Liver (tissue), 3 donors: ENCODE results near the gene COL5A1.

Experiments used
- GABPA ChIP-seq, 2 donors: IDR thresholded peaks in 1 of 2; conservative IDR thresholded peaks in 1 of 2; 2 replicates each; pipeline ENCODE4 v1.6.1; 2016; ENCODE audit warnings: antibody characterized with exemption in 2 of 2, mild to moderate bottlenecking in 1 of 2, moderate library complexity in 1 of 2
- YY1 ChIP-seq: IDR thresholded peaks from 2 replicates; pipeline ENCODE4 v1.6.1; 2016; ENCODE audit warnings: antibody characterized with exemption, mild to moderate bottlenecking
- TF ChIP-seq, protein P1 (sequence below): fragments of 150-350 bp; IDR thresholded peaks from 2 replicates; pipeline ENCODE4 v1.5.1; 2017; ENCODE audit warnings: improper control_type of control experiment, low read depth, low read length; ENCODE audit not compliant: missing input control
- TF ChIP-seq, protein P2 (sequence below): IDR thresholded peaks from 2 replicates; pipeline ENCODE4 v1.6.1; 2016; ENCODE audit warnings: antibody characterized with exemption, mild to moderate bottlenecking
- TF ChIP-seq, protein P3 (sequence below): IDR thresholded peaks from 2 replicates; pipeline ENCODE4 v1.6.1; 2016; ENCODE audit warnings: antibody characterized with exemption
- donor health status: healthy.
- donor health status: healthy.

DNA sequence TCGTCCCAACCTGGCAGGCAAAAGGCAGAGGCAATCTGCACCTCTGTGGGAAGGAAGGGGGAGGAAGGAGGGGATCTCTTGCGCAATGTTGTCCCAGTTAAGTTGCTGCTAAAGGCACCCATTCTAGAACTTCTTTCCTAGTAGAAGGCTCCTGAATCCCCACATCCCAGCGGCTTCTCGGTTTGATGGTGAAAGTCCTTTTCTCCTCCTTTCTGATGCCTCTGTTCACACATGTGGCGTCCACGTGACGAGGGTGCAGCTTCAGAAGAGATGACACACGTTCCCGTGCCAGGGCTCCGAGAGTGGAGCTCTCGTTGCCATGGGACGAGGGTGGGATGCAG is 142.1 kb downstream of the COL5A1 start:
- TF ChIP-seq, protein P1, sequence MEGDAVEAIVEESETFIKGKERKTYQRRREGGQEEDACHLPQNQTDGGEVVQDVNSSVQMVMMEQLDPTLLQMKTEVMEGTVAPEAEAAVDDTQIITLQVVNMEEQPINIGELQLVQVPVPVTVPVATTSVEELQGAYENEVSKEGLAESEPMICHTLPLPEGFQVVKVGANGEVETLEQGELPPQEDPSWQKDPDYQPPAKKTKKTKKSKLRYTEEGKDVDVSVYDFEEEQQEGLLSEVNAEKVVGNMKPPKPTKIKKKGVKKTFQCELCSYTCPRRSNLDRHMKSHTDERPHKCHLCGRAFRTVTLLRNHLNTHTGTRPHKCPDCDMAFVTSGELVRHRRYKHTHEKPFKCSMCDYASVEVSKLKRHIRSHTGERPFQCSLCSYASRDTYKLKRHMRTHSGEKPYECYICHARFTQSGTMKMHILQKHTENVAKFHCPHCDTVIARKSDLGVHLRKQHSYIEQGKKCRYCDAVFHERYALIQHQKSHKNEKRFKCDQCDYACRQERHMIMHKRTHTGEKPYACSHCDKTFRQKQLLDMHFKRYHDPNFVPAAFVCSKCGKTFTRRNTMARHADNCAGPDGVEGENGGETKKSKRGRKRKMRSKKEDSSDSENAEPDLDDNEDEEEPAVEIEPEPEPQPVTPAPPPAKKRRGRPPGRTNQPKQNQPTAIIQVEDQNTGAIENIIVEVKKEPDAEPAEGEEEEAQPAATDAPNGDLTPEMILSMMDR = no peak
- TF ChIP-seq, protein P2, sequence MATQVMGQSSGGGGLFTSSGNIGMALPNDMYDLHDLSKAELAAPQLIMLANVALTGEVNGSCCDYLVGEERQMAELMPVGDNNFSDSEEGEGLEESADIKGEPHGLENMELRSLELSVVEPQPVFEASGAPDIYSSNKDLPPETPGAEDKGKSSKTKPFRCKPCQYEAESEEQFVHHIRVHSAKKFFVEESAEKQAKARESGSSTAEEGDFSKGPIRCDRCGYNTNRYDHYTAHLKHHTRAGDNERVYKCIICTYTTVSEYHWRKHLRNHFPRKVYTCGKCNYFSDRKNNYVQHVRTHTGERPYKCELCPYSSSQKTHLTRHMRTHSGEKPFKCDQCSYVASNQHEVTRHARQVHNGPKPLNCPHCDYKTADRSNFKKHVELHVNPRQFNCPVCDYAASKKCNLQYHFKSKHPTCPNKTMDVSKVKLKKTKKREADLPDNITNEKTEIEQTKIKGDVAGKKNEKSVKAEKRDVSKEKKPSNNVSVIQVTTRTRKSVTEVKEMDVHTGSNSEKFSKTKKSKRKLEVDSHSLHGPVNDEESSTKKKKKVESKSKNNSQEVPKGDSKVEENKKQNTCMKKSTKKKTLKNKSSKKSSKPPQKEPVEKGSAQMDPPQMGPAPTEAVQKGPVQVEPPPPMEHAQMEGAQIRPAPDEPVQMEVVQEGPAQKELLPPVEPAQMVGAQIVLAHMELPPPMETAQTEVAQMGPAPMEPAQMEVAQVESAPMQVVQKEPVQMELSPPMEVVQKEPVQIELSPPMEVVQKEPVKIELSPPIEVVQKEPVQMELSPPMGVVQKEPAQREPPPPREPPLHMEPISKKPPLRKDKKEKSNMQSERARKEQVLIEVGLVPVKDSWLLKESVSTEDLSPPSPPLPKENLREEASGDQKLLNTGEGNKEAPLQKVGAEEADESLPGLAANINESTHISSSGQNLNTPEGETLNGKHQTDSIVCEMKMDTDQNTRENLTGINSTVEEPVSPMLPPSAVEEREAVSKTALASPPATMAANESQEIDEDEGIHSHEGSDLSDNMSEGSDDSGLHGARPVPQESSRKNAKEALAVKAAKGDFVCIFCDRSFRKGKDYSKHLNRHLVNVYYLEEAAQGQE = no peak
- TF ChIP-seq GABPA (IDR thresholded peaks at IDR 0.05 in 1 of 2, conservative IDR thresholded peaks at IDR 0.05 in 1 of 2) (no peak), YY1 (no peak)
- TF ChIP-seq, protein P3, sequence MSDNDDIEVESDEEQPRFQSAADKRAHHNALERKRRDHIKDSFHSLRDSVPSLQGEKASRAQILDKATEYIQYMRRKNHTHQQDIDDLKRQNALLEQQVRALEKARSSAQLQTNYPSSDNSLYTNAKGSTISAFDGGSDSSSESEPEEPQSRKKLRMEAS = no peak
